Measurements from ENCODE around the gene STK32A. TPM values are rescaled to one million over a fixed set of nuclear protein-coding genes. Genes with fewer than 3 reads are reported as not detected.

The STK32A gene
- total RNA-seq, 2 donors from 2014 or later = 0.64 to 12.9 TPM

- Histone ChIP-seq H3K36me3 (no peaks in the 10 kb centered on the region), H3K4me3 (no peak overlapping the region), H3K27me3 (replicated peaks; ENCODE audit: insufficient read depth) (no peaks in the 10 kb centered on the region), H3K9me3 (no peaks in the 10 kb centered on the region), H3K27ac (no peak overlapping the region), H3K4me1 (replicated peaks) (no peaks in the 10 kb centered on the region)
- 94% methylated on average over 4 of the region's 4 CpGs for WGBS
- intact Hi-C loops (cut with DNase I) = no loop called here
- TF ChIP-seq POLR2A (IDR thresholded peaks at IDR 0.05) = no peak
- no peak for TF ChIP-seq POLR2AphosphoS5 (IDR thresholded peaks at IDR 0.05)
- TF ChIP-seq, protein P1, sequence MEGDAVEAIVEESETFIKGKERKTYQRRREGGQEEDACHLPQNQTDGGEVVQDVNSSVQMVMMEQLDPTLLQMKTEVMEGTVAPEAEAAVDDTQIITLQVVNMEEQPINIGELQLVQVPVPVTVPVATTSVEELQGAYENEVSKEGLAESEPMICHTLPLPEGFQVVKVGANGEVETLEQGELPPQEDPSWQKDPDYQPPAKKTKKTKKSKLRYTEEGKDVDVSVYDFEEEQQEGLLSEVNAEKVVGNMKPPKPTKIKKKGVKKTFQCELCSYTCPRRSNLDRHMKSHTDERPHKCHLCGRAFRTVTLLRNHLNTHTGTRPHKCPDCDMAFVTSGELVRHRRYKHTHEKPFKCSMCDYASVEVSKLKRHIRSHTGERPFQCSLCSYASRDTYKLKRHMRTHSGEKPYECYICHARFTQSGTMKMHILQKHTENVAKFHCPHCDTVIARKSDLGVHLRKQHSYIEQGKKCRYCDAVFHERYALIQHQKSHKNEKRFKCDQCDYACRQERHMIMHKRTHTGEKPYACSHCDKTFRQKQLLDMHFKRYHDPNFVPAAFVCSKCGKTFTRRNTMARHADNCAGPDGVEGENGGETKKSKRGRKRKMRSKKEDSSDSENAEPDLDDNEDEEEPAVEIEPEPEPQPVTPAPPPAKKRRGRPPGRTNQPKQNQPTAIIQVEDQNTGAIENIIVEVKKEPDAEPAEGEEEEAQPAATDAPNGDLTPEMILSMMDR (IDR thresholded peaks at IDR 0.05) = no peak
- DNase-seq (ENCODE audit: low spot score) = no peak
Measured at GRCh38 chr5:147339313-147339712, 104.5 kb downstream of the STK32A start.

DNA sequence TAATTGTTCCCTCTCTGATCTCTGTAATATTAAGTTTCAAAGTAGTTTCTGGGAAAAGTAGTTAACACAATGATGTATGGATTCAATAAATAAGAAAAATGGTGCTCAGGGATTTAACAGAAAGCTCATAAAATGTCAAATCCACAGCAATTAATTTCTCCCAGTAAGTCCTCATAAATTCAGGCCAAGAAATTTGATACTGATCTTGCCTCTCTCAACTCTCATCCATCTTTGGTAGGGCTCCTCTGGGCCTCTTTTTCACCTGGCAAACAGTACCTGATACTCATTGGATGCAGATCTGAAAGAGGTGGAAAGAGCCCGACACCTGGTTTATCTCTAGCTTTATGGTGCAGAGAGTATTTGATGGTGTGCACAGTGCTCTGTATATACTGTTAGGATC, 106.1 kb downstream of the STK32A start:
- no peak for DNase-seq (ENCODE audit: low spot score)
- no peaks in the 10 kb centered on the region for H3K27me3 ChIP-seq (replicated peaks; ENCODE audit: insufficient read depth)
- WGBS = 37% methylated on average over 1 of the region's 1 CpG
- H3K4me1 ChIP-seq (replicated peaks) = no peaks in the 10 kb centered on the region
- H3K27ac ChIP-seq = no peak overlapping the region
- intact Hi-C loops (cut with DNase I) = no loop called here
- H3K4me3 ChIP-seq = no peak overlapping the region
- no peaks in the 10 kb centered on the region for H3K36me3 ChIP-seq
- no peaks in the 10 kb centered on the region for H3K9me3 ChIP-seq
- TF ChIP-seq POLR2A (IDR thresholded peaks at IDR 0.05) = no peak
- no peak for TF ChIP-seq POLR2AphosphoS5 (IDR thresholded peaks at IDR 0.05)
- TF ChIP-seq, protein P1 (IDR thresholded peaks at IDR 0.05) = no peak

DNA sequence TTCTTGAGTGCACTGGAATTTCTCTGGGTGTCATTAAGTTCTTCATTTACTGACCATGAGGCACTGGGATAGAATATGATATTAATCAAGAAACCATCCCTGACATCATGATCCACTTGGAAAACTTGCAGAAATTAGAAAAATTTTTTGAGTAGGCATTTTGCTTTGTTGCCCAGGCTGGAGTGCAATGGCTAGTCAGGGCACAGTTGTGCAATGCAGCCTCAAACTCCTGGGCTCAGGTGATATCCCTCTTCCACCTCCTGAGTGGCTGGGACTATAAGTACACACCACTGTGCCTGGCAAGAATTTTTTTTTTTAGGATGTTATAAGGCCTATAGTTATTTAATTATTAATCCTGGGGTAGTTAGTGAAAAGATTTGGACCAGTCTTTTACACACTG, 106.5 kb downstream of the STK32A start:
- Histone ChIP-seq H3K9me3 (no peaks in the 10 kb centered on the region), H3K27ac (no peak overlapping the region), H3K4me3 (no peak overlapping the region), H3K27me3 (replicated peaks; ENCODE audit: insufficient read depth) (no peaks in the 10 kb centered on the region), H3K36me3 (no peaks in the 10 kb centered on the region), H3K4me1 (replicated peaks) (no peaks in the 10 kb centered on the region)
- intact Hi-C loops (cut with DNase I) = no loop called here
- no peak for DNase-seq (ENCODE audit: low spot score)
- no peak for TF ChIP-seq POLR2A (IDR thresholded peaks at IDR 0.05)
- no peak for TF ChIP-seq POLR2AphosphoS5 (IDR thresholded peaks at IDR 0.05)
- TF ChIP-seq, protein P1 (IDR thresholded peaks at IDR 0.05) = no peak

- no peaks in the 10 kb centered on the region for H3K36me3 ChIP-seq
- DNase-seq (ENCODE audit: low spot score) = no peak
- 0% methylated on average over 1 of the region's 1 CpG for WGBS
- H3K27me3 ChIP-seq (replicated peaks; ENCODE audit: insufficient read depth) = no peaks in the 10 kb centered on the region
- no peaks in the 10 kb centered on the region for H3K4me1 ChIP-seq (replicated peaks)
- intact Hi-C loops (cut with DNase I) = no loop called here
- H3K9me3 ChIP-seq = no peaks in the 10 kb centered on the region
- no peak overlapping the region for H3K27ac ChIP-seq
- no peak for TF ChIP-seq POLR2AphosphoS5 (IDR thresholded peaks at IDR 0.05)
- TF ChIP-seq, protein P1 (IDR thresholded peaks at IDR 0.05) = no peak
- H3K4me3 ChIP-seq = no peak overlapping the region
Measured at GRCh38 chr5:147344861-147345260, 110.0 kb downstream of the STK32A start.

GRCh38 chr5:147346006-147346561, 111.3 kb downstream of the STK32A start:
- intact Hi-C loops (cut with DNase I) = no loop called here
- no peak for DNase-seq (ENCODE audit: low spot score)
- 78% methylated on average over 5 of the region's 5 CpGs for WGBS
- no peak for TF ChIP-seq POLR2AphosphoS5 (IDR thresholded peaks at IDR 0.05)
- TF ChIP-seq, protein P1 (IDR thresholded peaks at IDR 0.05) = no peak
- no peak for TF ChIP-seq POLR2A (IDR thresholded peaks at IDR 0.05)
- Histone ChIP-seq H3K36me3 (no peaks in the 10 kb centered on the region), H3K27me3 (replicated peaks; ENCODE audit: insufficient read depth) (no peaks in the 10 kb centered on the region), H3K4me1 (replicated peaks) (no peaks in the 10 kb centered on the region), H3K4me3 (no peak overlapping the region), H3K27ac (no peak overlapping the region), H3K9me3 (no peaks in the 10 kb centered on the region)
